Esophagus muscularis mucosa (tissue), 4 donors: ENCODE data around the gene USP47. TPM values are rescaled to one million over a fixed set of nuclear protein-coding genes. Genes with fewer than 3 reads are reported as not detected.

Experiments
- DNase-seq: peaks from one replicate; pipeline ENCODE4 v3.0.0-alpha.2; 2017; ENCODE audit errors: extremely low spot score
- H3K27ac ChIP-seq, 4 donors: fragments of 200-600 bp; sonication (generic); replicated peaks in 1 of 4; 1 replicate in 3 of 4; 2 replicates in 1 of 4; pipeline ENCODE4 v1.5.1; 2016 to 2019; ENCODE audit warnings: mild to moderate bottlenecking in 1 of 4
- H3K27me3 ChIP-seq, 4 donors: fragments of 200-600 bp; sonication (generic); one replicate each; pipeline versions ENCODE4 v1.5.1 to v1.6.0; 2016 to 2019
- H3K36me3 ChIP-seq, 4 donors: fragments of 200-600 bp; sonication (generic); one replicate each; pipeline ENCODE4 v1.5.1; 2016 to 2019
- H3K4me1 ChIP-seq, 4 donors: fragments of 200-600 bp; sonication (generic); one replicate each; pipeline ENCODE4 v1.5.1; 2016 to 2019
- H3K4me3 ChIP-seq, 4 donors: fragments of 200-600 bp; sonication (generic); 1 replicate in 2 of 4; 2 replicates in 2 of 4; pipeline ENCODE4 v1.5.1; 2016 to 2019; ENCODE audit warnings: mild to moderate bottlenecking in 4 of 4, moderate library complexity in 1 of 4
- H3K9me3 ChIP-seq, 4 donors: fragments of 200-600 bp; sonication (generic); 1 replicate in 3 of 4; 2 replicates in 1 of 4; pipeline ENCODE4 v1.5.1; 2016 to 2019
- EP300 ChIP-seq: sonication (generic); formaldehyde crosslinking; IDR thresholded peaks from one replicate; pipeline ENCODE4 v1.6.1; 2017; ENCODE audit warnings: antibody characterized with exemption
- POLR2A ChIP-seq: fragments of 450-650 bp; IDR thresholded peaks from one replicate; pipeline ENCODE4 v1.6.1; 2017; ENCODE audit warnings: antibody characterized with exemption, moderate library complexity, mild to moderate bottlenecking, low read depth
- POLR2AphosphoS5 ChIP-seq, 2 donors: sonication (generic); formaldehyde crosslinking; IDR thresholded peaks; one replicate each; pipeline ENCODE4 v1.6.1; 2017; ENCODE audit warnings: antibody characterized with exemption in 2 of 2
- WGBS: methylation state at CpG from one replicate; pipeline ENCODE4 v1.1.5; 2018; 5-methylcytosine and 5-hydroxymethylcytosine counted together
- intact Hi-C: fragments of 100-400 bp; cut with DNase I; formaldehyde crosslinking; loops from one replicate; pipeline ENCODE4 v1.15.1; 2023
- total RNA-seq, 4 donors: library from RNA; depleted of rRNA; stranded (reverse); fragments of >200 nt; gene quantifications; one replicate each; pipeline versions ENCODE4 v1.1.0 to v1.2.1, GENCODE V29; 2016
- TF ChIP-seq, protein P1 (sequence below), 3 experiments: fragments of 200-600 bp in 2 of 3; fragments of 450-650 bp in 1 of 3; sonication (generic) in 2 of 3; IDR thresholded peaks; one replicate each; pipeline ENCODE4 v1.5.1; 2017 to 2019; ENCODE audit warnings: antibody characterized with exemption in 3 of 3, mild to moderate bottlenecking in 2 of 3, moderate library complexity in 1 of 3

USP47 gene
- total RNA-seq, 4 donors from 2014 or later: 86.2 to 112 (median 96.5) TPM

GRCh38 chr11:11805228-11805627 is 36.5 kb upstream of the USP47 start:
- Histone ChIP-seq H3K27ac (no peak overlapping the region), H3K4me1 (peaks cover 3 to 22% (median 14%) of the 10 kb centered on the region in 4 donors), H3K9me3 (no peaks in the 10 kb centered on the region), H3K27me3 (no peaks in the 10 kb centered on the region), H3K36me3 (no peaks in the 10 kb centered on the region), H3K4me3 (no peak overlapping the region)
- intact Hi-C loops: loop anchor here (10.0 kb wide), 1 partner anchor 90 kb away; no protein-coding TSS in a partner anchor
- no peak for DNase-seq
- 94% methylated on average over 1 of the region's 1 CpG for WGBS
- TF ChIP-seq, protein P1, sequence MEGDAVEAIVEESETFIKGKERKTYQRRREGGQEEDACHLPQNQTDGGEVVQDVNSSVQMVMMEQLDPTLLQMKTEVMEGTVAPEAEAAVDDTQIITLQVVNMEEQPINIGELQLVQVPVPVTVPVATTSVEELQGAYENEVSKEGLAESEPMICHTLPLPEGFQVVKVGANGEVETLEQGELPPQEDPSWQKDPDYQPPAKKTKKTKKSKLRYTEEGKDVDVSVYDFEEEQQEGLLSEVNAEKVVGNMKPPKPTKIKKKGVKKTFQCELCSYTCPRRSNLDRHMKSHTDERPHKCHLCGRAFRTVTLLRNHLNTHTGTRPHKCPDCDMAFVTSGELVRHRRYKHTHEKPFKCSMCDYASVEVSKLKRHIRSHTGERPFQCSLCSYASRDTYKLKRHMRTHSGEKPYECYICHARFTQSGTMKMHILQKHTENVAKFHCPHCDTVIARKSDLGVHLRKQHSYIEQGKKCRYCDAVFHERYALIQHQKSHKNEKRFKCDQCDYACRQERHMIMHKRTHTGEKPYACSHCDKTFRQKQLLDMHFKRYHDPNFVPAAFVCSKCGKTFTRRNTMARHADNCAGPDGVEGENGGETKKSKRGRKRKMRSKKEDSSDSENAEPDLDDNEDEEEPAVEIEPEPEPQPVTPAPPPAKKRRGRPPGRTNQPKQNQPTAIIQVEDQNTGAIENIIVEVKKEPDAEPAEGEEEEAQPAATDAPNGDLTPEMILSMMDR (IDR thresholded peaks at IDR 0.05): no peak
- no peak for TF ChIP-seq POLR2AphosphoS5 (IDR thresholded peaks at IDR 0.05)
- no peak for TF ChIP-seq POLR2A
- no peak for TF ChIP-seq EP300

GRCh38 chr11:11806074-11806473 is 35.7 kb upstream of the USP47 start:
- Histone ChIP-seq H3K27ac (peak overlapping the region in 1 of 4 donors; percentile 1), H3K4me1 (peaks cover 3 to 22% (median 14%) of the 10 kb centered on the region in 4 donors), H3K4me3 (no peak overlapping the region), H3K36me3 (no peaks in the 10 kb centered on the region), H3K27me3 (no peaks in the 10 kb centered on the region), H3K9me3 (no peaks in the 10 kb centered on the region)
- TF ChIP-seq POLR2A (no peak), POLR2AphosphoS5 (IDR thresholded peaks at IDR 0.05) (no peak), EP300 (no peak)
- TF ChIP-seq, protein P1 (IDR thresholded peaks at IDR 0.05): no peak
- WGBS: 92% methylated on average over 3 of the region's 3 CpGs
- intact Hi-C loops: loop anchor here (10.0 kb wide), 1 partner anchor 89 kb away; no protein-coding TSS in a partner anchor
- DNase-seq: peak; percentile 53

DNA sequence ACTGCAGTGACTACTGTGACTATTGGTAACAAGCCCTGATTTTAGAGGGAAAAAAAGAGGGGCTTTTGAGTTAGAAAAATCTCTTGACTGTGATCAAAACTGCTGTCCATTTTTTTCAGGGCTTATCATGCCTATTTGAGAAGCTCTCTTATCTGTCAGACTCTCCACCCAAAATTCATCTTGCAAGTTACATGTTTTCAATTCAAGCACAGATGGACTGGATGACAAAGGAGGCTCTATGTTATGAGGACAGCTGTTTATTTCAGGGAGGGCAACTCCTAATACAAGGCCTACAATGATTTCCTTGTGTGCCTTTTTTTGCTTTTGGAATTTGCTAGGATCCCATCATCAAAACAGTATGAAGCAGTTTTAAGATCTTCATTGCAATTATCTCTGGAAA is 35.2 kb upstream of the USP47 start:
- H3K27ac ChIP-seq: peak overlapping the region in 1 of 4 donors; percentile 1
- H3K9me3 ChIP-seq: no peaks in the 10 kb centered on the region
- H3K4me3 ChIP-seq: no peak overlapping the region

GRCh38 chr11:11807811-11808782 is 33.7 kb upstream of the USP47 start:
- H3K4me3 ChIP-seq: no peak overlapping the region
- TF ChIP-seq, protein P1 (IDR thresholded peaks at IDR 0.05): no peak
- no peak for TF ChIP-seq POLR2A
- no peak for TF ChIP-seq POLR2AphosphoS5 (IDR thresholded peaks at IDR 0.05)
- no peak for TF ChIP-seq EP300
- DNase-seq: no peak
- no peaks in the 10 kb centered on the region for H3K36me3 ChIP-seq
- H3K27me3 ChIP-seq: no peaks in the 10 kb centered on the region
- intact Hi-C loops: loop anchor here (10.0 kb wide), 1 partner anchor 87 kb away; no protein-coding TSS in a partner anchor
- H3K4me1 ChIP-seq: peaks cover 7 to 28% (median 20%) of the 10 kb centered on the region in 4 donors
- no peaks in the 10 kb centered on the region for H3K9me3 ChIP-seq
- 62% methylated on average over 8 of the region's 8 CpGs for WGBS
- peak overlapping the region in 1 of 4 donors; percentile 1 for H3K27ac ChIP-seq

More for the DNA sequence above, 35.2 kb upstream of the USP47 start:
- Histone ChIP-seq H3K36me3 (no peaks in the 10 kb centered on the region), H3K4me1 (peaks cover 3 to 22% (median 14%) of the 10 kb centered on the region in 4 donors), H3K27me3 (no peaks in the 10 kb centered on the region)
- DNase-seq: peak; percentile 17
- TF ChIP-seq, protein P1 (IDR thresholded peaks at IDR 0.05): no peak
- TF ChIP-seq EP300: no peak
- no peak for TF ChIP-seq POLR2AphosphoS5 (IDR thresholded peaks at IDR 0.05)
- intact Hi-C loops: loop anchor here (10.0 kb wide), 1 partner anchor 88 kb away; no protein-coding TSS in a partner anchor
